Smooth muscle cell (in vitro differentiated cells): ENCODE measurements around the gene CDK19. TPM values are rescaled to one million over a fixed set of nuclear protein-coding genes. Genes with fewer than 3 reads are reported as not detected.
"Not testable (repeated sequence)": the region's sequence is repeated elsewhere in the genome, so short reads cannot be mapped to it uniquely, and the experiment has no call there.

Experiments used
- DNase-seq: peaks from one replicate; lab custom pipeline; 2025; ENCODE audit not compliant: unreplicated experiment; lab: John Stamatoyannopoulos, UW
- H2AFZ ChIP-seq: fragments of 200-600 bp; sonication (generic); 2 replicates; pipeline ENCODE4 v1.6.0; 2016; ENCODE audit warnings: antibody characterized with exemption, low read depth, mild to moderate bottlenecking
- H3F3A ChIP-seq: fragments of 200-600 bp; sonication (generic); 2 replicates; pipeline ENCODE4 v1.6.0; 2017; ENCODE audit warnings: antibody characterized with exemption, low read depth
- H3K27ac ChIP-seq: fragments of 200-600 bp; sonication (generic); 2 replicates; pipeline ENCODE4 v1.5.1; 2016; ENCODE audit warnings: low read depth, mild to moderate bottlenecking
- H3K27me3 ChIP-seq: fragments of 200-600 bp; sonication (generic); 2 replicates; pipeline ENCODE4 v1.6.1; 2016; ENCODE audit warnings: low read depth, mild to moderate bottlenecking
- H3K36me3 ChIP-seq: fragments of 200-600 bp; sonication (generic); 2 replicates; pipeline ENCODE4 v1.5.1; 2016; ENCODE audit warnings: low read depth
- H3K4me1 ChIP-seq: fragments of 200-600 bp; sonication (generic); 2 replicates; pipeline ENCODE4 v1.5.1; 2016; ENCODE audit warnings: low read depth
- H3K4me2 ChIP-seq: fragments of 200-600 bp; sonication (generic); 2 replicates; pipeline ENCODE4 v1.6.0; 2016; ENCODE audit warnings: mild to moderate bottlenecking
- H3K4me3 ChIP-seq: fragments of 200-600 bp; sonication (generic); 2 replicates; pipeline ENCODE4 v1.5.1; 2016; ENCODE audit warnings: mild to moderate bottlenecking
- H3K79me2 ChIP-seq: fragments of 200-600 bp; sonication (generic); 2 replicates; pipeline ENCODE4 v1.6.0; 2016; ENCODE audit warnings: low read depth, mild to moderate bottlenecking
- H3K9ac ChIP-seq: fragments of 200-600 bp; sonication (generic); 2 replicates; pipeline ENCODE4 v1.6.0; 2016; ENCODE audit warnings: low read depth
- H3K9me3 ChIP-seq: fragments of 200-600 bp; sonication (generic); replicated peaks from 2 replicates; pipeline ENCODE4 v1.5.1; 2016; ENCODE audit warnings: low read depth
- H4K20me1 ChIP-seq: fragments of 200-600 bp; sonication (generic); 2 replicates; pipeline ENCODE4 v1.6.0; 2016; ENCODE audit warnings: low read depth
- WGBS: methylation state at CpG from one replicate; pipeline ENCODE4 v1.1.7; 2016; ENCODE audit warnings: low lambda C conversion rate; 5-methylcytosine and 5-hydroxymethylcytosine counted together
- polyA plus RNA-seq: library from polyadenylated mRNA; unstranded; fragments of >200 nt; fragmentation: Nextera tagmentation; extraction: Ambion mirVana; gene quantifications from 2 replicates; pipeline ENCODE4 v1.2.1, GENCODE V29; 2016
- total RNA-seq: library from RNA; depleted of rRNA; stranded (reverse); fragments of >200 nt; gene quantifications from 2 replicates; pipeline ENCODE4 v1.2.3, GENCODE V29; 2014
- TF ChIP-seq, protein P1 (sequence below): fragments of 200-600 bp; sonication (generic); IDR thresholded peaks from 2 replicates; pipeline ENCODE4 v1.5.1; 2017; ENCODE audit warnings: borderline replicate concordance, mild to moderate bottlenecking, antibody characterized with exemption; ENCODE audit not compliant: insufficient read depth, poor library complexity, severe bottlenecking

CDK19 gene
- total and polyA plus RNA-seq, 2 experiments from 2014 or later = 3.7 to 14.0 TPM

DNA sequence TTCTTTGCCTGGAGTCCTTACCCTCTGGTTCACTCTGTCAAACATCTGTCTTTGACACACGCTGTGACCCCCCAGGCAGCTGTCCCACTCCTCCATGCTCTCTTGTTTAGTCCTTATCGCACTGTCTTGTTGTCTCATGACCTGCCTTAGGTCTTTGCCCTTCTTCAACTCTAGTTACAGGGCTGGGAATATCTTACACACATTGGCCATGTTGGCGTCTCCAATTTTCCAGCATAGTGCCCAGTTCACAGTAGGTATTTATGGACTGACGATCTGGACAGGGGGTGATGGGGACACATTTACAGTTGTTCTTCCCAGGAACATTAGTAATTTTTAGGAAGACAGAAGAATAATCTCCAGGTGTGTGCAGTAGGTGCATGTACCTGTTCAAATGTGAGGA, 209.1 kb downstream of the CDK19 start:
- H2AFZ ChIP-seq = no peak overlapping the region
- DNase-seq = no peak
- WGBS = 92% methylated on average over 4 of the region's 4 CpGs
- H3K9me3 ChIP-seq = no peaks in the 10 kb centered on the region
- H3K9ac ChIP-seq = no peak overlapping the region
- H3K27ac ChIP-seq = no peak overlapping the region
- no peaks in the 10 kb centered on the region for H3K27me3 ChIP-seq
- H3K4me1 ChIP-seq = no peaks in the 10 kb centered on the region
- no peaks in the 10 kb centered on the region for H4K20me1 ChIP-seq
- H3F3A ChIP-seq = no peaks in the 10 kb centered on the region
- H3K36me3 ChIP-seq = no peaks in the 10 kb centered on the region
- no peaks in the 10 kb centered on the region for H3K79me2 ChIP-seq
- H3K4me2 ChIP-seq = no peak overlapping the region
- H3K4me3 ChIP-seq = no peak overlapping the region
- TF ChIP-seq, protein P1, sequence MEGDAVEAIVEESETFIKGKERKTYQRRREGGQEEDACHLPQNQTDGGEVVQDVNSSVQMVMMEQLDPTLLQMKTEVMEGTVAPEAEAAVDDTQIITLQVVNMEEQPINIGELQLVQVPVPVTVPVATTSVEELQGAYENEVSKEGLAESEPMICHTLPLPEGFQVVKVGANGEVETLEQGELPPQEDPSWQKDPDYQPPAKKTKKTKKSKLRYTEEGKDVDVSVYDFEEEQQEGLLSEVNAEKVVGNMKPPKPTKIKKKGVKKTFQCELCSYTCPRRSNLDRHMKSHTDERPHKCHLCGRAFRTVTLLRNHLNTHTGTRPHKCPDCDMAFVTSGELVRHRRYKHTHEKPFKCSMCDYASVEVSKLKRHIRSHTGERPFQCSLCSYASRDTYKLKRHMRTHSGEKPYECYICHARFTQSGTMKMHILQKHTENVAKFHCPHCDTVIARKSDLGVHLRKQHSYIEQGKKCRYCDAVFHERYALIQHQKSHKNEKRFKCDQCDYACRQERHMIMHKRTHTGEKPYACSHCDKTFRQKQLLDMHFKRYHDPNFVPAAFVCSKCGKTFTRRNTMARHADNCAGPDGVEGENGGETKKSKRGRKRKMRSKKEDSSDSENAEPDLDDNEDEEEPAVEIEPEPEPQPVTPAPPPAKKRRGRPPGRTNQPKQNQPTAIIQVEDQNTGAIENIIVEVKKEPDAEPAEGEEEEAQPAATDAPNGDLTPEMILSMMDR = no peak

DNA sequence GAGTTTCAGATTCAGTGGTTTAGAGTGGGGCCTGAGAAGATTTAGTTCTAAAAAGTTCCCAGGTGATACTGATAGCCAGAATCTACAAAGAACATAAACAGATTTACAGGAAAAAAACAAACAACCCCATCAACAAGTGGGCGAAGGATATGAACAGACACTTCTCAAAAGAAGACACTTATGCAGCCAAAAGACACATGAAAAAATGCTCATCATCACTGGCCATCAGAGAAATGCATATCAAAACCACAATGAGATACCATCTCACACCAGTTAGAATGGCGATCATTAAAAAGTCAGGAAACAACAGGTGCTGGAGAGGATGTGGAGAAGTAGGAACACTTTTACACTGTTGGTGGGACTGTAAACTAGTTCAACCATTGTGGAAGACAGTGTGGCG, 214.6 kb downstream of the CDK19 start:
- not testable (repeated sequence) for H3K27ac ChIP-seq, H3K27me3 ChIP-seq, H3K79me2 ChIP-seq, H3K4me3 ChIP-seq, H3K9me3 ChIP-seq, DNase-seq, H3K9ac ChIP-seq, H3F3A ChIP-seq, H3K4me2 ChIP-seq, H4K20me1 ChIP-seq, H2AFZ ChIP-seq, H3K36me3 ChIP-seq, H3K4me1 ChIP-seq
- 87% methylated on average over 3 of the region's 3 CpGs for WGBS

DNA sequence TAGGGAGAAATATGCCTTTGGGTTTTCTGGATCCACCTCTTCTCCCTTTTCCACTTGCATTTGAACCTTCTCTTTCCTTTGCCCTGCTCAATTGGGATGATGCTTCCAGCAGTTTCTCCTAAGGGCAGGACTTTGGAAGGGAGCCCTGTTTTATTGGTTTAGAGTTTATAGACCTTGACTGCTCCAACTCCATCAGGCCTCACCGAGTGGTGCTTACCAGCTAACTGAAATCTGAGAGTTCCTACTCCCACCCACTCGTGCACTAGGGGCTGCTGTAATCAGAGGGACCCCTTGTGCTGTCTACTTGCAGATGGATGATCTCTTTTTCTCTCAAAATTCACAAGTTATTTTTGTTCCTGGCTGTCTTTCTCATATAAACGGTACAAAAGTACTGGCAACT, 217.5 kb downstream of the CDK19 start:
- H3K27ac ChIP-seq = no peak overlapping the region
- no peak overlapping the region for H3K4me3 ChIP-seq
- no peaks in the 10 kb centered on the region for H3K9me3 ChIP-seq
- TF ChIP-seq, protein P1 = no peak
- no peaks in the 10 kb centered on the region for H4K20me1 ChIP-seq
- 72% methylated on average over 3 of the region's 3 CpGs for WGBS
- DNase-seq = no peak
- H3K4me2 ChIP-seq = no peak overlapping the region
- no peaks in the 10 kb centered on the region for H3K27me3 ChIP-seq
- H3K4me1 ChIP-seq = no peaks in the 10 kb centered on the region
- H2AFZ ChIP-seq = no peak overlapping the region
- no peaks in the 10 kb centered on the region for H3K79me2 ChIP-seq
- H3K36me3 ChIP-seq = no peaks in the 10 kb centered on the region
- no peaks in the 10 kb centered on the region for H3F3A ChIP-seq
- H3K9ac ChIP-seq = no peak overlapping the region

DNA sequence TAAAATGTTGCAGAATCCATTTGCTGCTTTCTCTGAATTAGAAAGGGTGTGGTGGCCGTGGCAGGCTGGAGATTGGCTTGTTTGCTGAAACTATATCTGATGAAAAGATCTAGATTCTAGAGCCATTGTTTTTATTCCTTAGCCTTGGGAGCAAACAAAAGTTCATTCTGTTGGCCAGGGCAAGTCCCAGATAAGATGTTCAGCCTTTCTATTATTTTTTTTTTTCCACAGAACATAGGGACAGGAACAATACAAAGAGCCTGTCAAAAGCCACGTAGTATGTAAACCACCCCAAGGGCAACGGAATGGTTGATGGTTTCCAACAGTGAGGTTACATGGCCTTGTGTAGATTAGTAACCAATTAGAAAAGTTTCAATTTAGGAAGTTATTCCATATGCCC, 218.9 kb downstream of the CDK19 start:
- H3F3A ChIP-seq = no peaks in the 10 kb centered on the region
- DNase-seq = no peak
- H3K36me3 ChIP-seq = no peaks in the 10 kb centered on the region
- H4K20me1 ChIP-seq = no peaks in the 10 kb centered on the region
- no peaks in the 10 kb centered on the region for H3K9me3 ChIP-seq
- H3K9ac ChIP-seq = no peak overlapping the region
- TF ChIP-seq, protein P1 = no peak
- H3K4me1 ChIP-seq = no peaks in the 10 kb centered on the region
- 92% methylated on average over 3 of the region's 3 CpGs for WGBS
- no peaks in the 10 kb centered on the region for H3K79me2 ChIP-seq
- H2AFZ ChIP-seq = no peak overlapping the region
- no peak overlapping the region for H3K4me2 ChIP-seq
- no peaks in the 10 kb centered on the region for H3K27me3 ChIP-seq
- no peak overlapping the region for H3K4me3 ChIP-seq
- no peak overlapping the region for H3K27ac ChIP-seq
